Measurements from ENCODE around the gene USP48.
"Not testable (repeated sequence)": the region's sequence is repeated elsewhere in the genome, so short reads cannot be mapped to it uniquely, and the experiment has no call there.

USP48 gene

GRCh38 chr1:21774835-21775549 lies 8.0 kb downstream of the USP48 start:
- no peak for DNase-seq (ENCODE audit: low read depth)

- no peak for DNase-seq (ENCODE audit: low read depth)
These were observed 9.4 kb downstream of the USP48 start for GRCh38 chr1:21773585-21773984.

GRCh38 chr1:21771672-21772071 lies 11.3 kb downstream of the USP48 start:
- DNase-seq (ENCODE audit: low read depth), result not testable (repeated sequence)

GRCh38 chr1:21770602-21771001 lies 12.3 kb downstream of the USP48 start:
- DNase-seq (ENCODE audit: low read depth), result not testable (repeated sequence)

GRCh38 chr1:21770201-21770600 lies 12.7 kb downstream of the USP48 start:
- no peak for DNase-seq (ENCODE audit: low read depth)

GRCh38 chr1:21767106-21767505 lies 15.8 kb downstream of the USP48 start:
- not testable (repeated sequence) for DNase-seq (ENCODE audit: low read depth)

GRCh38 chr1:21766210-21766609 lies 16.7 kb downstream of the USP48 start:
- DNase-seq (ENCODE audit: low read depth), result no peak

- DNase-seq (ENCODE audit: low read depth), result peak; percentile 98
These were observed 18.1 kb downstream of the USP48 start for GRCh38 chr1:21764615-21765423.

- no peak for DNase-seq (ENCODE audit: low read depth)
These were observed 19.1 kb downstream of the USP48 start for GRCh38 chr1:21763694-21764419.

GRCh38 chr1:21763236-21763635 lies 19.7 kb downstream of the USP48 start:
- DNase-seq (ENCODE audit: low read depth), result no peak

GRCh38 chr1:21762022-21762404 lies 20.9 kb downstream of the USP48 start:
- DNase-seq (ENCODE audit: low read depth), result no peak

- DNase-seq (ENCODE audit: low read depth), result no peak
These were observed 21.9 kb downstream of the USP48 start for GRCh38 chr1:21761052-21761451.

- no peak for DNase-seq (ENCODE audit: low read depth)
These were observed 23.1 kb downstream of the USP48 start for GRCh38 chr1:21759818-21760217.

- DNase-seq (ENCODE audit: low read depth), result no peak
These were observed 23.8 kb downstream of the USP48 start for GRCh38 chr1:21759182-21759581.

- no peak for DNase-seq (ENCODE audit: low read depth)
These were observed 24.3 kb downstream of the USP48 start for GRCh38 chr1:21758614-21759013.

GRCh38 chr1:21756393-21757089 lies 26.4 kb downstream of the USP48 start:
- DNase-seq (ENCODE audit: low read depth), result no peak

- no peak for DNase-seq (ENCODE audit: low read depth)
These were observed 27.9 kb downstream of the USP48 start for GRCh38 chr1:21755067-21755466.

GRCh38 chr1:21754583-21754982 lies 28.4 kb downstream of the USP48 start:
- no peak for DNase-seq (ENCODE audit: low read depth)

GRCh38 chr1:21752186-21752585 lies 30.8 kb downstream of the USP48 start:
- DNase-seq (ENCODE audit: low read depth), result no peak

GRCh38 chr1:21751281-21751680 lies 31.7 kb downstream of the USP48 start:
- DNase-seq (ENCODE audit: low read depth), result no peak

- DNase-seq (ENCODE audit: low read depth), result no peak
These were observed 32.1 kb downstream of the USP48 start for GRCh38 chr1:21750841-21751240.

GRCh38 chr1:21749859-21750468 lies 33.0 kb downstream of the USP48 start:
- no peak for DNase-seq (ENCODE audit: low read depth)
